Vagina (tissue), 2 donors: ENCODE data around the gene AGO3. TPM values are rescaled to one million over a fixed set of nuclear protein-coding genes. Genes with fewer than 3 reads are reported as not detected.

ENCODE experiments used
- DNase-seq, 2 donors: peaks; one replicate each; pipeline ENCODE4 v3.0.0-alpha.2; 2017; ENCODE audit errors: extremely low spot score in 2 of 2
- H3K27ac ChIP-seq: fragments of 200-600 bp; sonication (generic); one replicate; pipeline ENCODE4 v1.5.1; 2019
- H3K27me3 ChIP-seq: fragments of 200-600 bp; sonication (generic); one replicate; pipeline ENCODE4 v1.5.1; 2019
- H3K36me3 ChIP-seq, 2 donors: fragments of 200-600 bp; sonication (generic); one replicate each; pipeline ENCODE4 v1.5.1; 2017 to 2019
- H3K4me1 ChIP-seq: fragments of 200-600 bp; sonication (generic); one replicate; pipeline ENCODE4 v1.5.1; 2019
- H3K4me3 ChIP-seq, 2 donors: fragments of 200-600 bp; sonication (generic); 1 replicate in 1 of 2; 2 replicates in 1 of 2; pipeline ENCODE4 v1.5.1; 2016 to 2019
- H3K9me3 ChIP-seq: fragments of 200-600 bp; sonication (generic); one replicate; pipeline ENCODE4 v1.5.1; 2019
- POLR2A ChIP-seq, 2 donors: fragments of 450-650 bp; IDR thresholded peaks; one replicate each; pipeline ENCODE4 v1.6.1; 2017; ENCODE audit warnings: antibody characterized with exemption in 2 of 2, mild to moderate bottlenecking in 2 of 2, moderate library complexity in 2 of 2
- POLR2AphosphoS5 ChIP-seq, 2 donors: sonication (generic); formaldehyde crosslinking; IDR thresholded peaks; one replicate each; pipeline ENCODE4 v1.9.0; 2017; ENCODE audit warnings: antibody characterized with exemption in 2 of 2, mild to moderate bottlenecking in 2 of 2, low read depth in 1 of 2; ENCODE audit not compliant: insufficient read depth in 1 of 2
- intact Hi-C: fragments of 100-400 bp; cut with DNase I; formaldehyde crosslinking; loops from one replicate; pipeline ENCODE4 v1.15.1; 2023
- total RNA-seq: library from RNA; depleted of rRNA; stranded (reverse); fragments of >200 nt; gene quantifications from one replicate; pipeline ENCODE4 v1.2.3, GENCODE V29; 2016
- TF ChIP-seq, protein P1 (sequence below), 3 experiments: fragments of 450-650 bp in 2 of 3; fragments of 200-600 bp in 1 of 3; sonication (generic) in 1 of 3; IDR thresholded peaks; one replicate each; pipeline ENCODE4 v1.5.1; 2017 to 2019; ENCODE audit warnings: antibody characterized with exemption in 3 of 3, mild to moderate bottlenecking in 2 of 3, moderate library complexity in 2 of 3

Gene AGO3
- total RNA-seq, 1 donor from 2014 or later, result 17.2 TPM

DNA sequence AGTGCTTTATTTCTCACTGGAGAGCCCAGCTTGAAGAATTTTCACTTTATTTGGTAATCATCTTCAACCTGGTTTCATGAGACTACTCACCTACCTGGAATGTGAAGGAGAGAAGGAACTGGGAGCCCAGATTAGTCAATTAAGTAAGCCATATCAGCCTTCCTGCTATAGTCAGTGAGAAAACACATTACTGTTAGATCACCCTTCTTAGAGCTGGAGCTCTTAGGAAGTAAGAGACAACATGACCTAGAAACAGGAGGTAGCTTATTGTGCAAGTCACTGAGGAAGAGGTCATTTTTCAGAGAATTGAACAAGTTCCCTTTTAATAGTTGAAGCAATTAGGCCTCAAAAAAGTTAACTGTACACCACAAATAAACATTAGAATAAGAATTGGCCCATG, 103.8 kb downstream of the AGO3 start:
- no peak for DNase-seq
- intact Hi-C loops, result no loop called here
- H3K27me3 ChIP-seq, result no peaks in the 10 kb centered on the region
- no peak overlapping the region for H3K4me3 ChIP-seq
- H3K36me3 ChIP-seq, result peaks cover 0 to 47% of the 10 kb centered on the region in 2 donors
- no peaks in the 10 kb centered on the region for H3K9me3 ChIP-seq
- no peak overlapping the region for H3K27ac ChIP-seq
- no peaks in the 10 kb centered on the region for H3K4me1 ChIP-seq
- TF ChIP-seq POLR2A (IDR thresholded peaks at IDR 0.05) (no peak), POLR2AphosphoS5 (IDR thresholded peaks at IDR 0.05; ENCODE audit: insufficient read depth in 1 of 2, low read depth in 1 of 2) (no peak)
- TF ChIP-seq, protein P1, sequence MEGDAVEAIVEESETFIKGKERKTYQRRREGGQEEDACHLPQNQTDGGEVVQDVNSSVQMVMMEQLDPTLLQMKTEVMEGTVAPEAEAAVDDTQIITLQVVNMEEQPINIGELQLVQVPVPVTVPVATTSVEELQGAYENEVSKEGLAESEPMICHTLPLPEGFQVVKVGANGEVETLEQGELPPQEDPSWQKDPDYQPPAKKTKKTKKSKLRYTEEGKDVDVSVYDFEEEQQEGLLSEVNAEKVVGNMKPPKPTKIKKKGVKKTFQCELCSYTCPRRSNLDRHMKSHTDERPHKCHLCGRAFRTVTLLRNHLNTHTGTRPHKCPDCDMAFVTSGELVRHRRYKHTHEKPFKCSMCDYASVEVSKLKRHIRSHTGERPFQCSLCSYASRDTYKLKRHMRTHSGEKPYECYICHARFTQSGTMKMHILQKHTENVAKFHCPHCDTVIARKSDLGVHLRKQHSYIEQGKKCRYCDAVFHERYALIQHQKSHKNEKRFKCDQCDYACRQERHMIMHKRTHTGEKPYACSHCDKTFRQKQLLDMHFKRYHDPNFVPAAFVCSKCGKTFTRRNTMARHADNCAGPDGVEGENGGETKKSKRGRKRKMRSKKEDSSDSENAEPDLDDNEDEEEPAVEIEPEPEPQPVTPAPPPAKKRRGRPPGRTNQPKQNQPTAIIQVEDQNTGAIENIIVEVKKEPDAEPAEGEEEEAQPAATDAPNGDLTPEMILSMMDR (IDR thresholded peaks at IDR 0.05), result no peak

DNA sequence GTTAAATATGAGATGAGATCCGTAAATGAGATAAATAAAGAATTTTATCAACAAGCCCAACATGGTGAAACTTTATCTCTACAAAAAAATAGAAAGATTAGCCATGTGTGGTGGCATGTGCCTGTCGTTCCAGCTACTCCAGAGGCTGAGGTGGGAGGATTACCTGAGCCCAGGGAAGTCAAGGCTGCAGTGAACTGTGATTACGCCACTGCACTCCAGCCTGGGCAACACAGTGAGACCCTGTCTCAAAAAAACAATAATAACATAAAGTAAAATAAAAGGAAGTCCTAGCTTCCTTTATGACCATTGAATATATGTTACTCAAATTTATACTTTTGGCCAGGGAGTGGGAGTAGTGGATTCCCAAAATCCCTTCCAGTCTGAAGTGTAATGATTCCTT, 104.2 kb downstream of the AGO3 start:
- Histone ChIP-seq H3K4me3 (no peak overlapping the region), H3K4me1 (no peaks in the 10 kb centered on the region), H3K27ac (no peak overlapping the region), H3K36me3 (peaks cover 0 to 52% of the 10 kb centered on the region in 2 donors), H3K27me3 (no peaks in the 10 kb centered on the region), H3K9me3 (no peaks in the 10 kb centered on the region)
- intact Hi-C loops, result no loop called here
- TF ChIP-seq POLR2A (IDR thresholded peaks at IDR 0.05) (no peak), POLR2AphosphoS5 (IDR thresholded peaks at IDR 0.05; ENCODE audit: insufficient read depth in 1 of 2, low read depth in 1 of 2) (no peak)
- TF ChIP-seq, protein P1 (IDR thresholded peaks at IDR 0.05), result no peak
- no peak for DNase-seq

DNA sequence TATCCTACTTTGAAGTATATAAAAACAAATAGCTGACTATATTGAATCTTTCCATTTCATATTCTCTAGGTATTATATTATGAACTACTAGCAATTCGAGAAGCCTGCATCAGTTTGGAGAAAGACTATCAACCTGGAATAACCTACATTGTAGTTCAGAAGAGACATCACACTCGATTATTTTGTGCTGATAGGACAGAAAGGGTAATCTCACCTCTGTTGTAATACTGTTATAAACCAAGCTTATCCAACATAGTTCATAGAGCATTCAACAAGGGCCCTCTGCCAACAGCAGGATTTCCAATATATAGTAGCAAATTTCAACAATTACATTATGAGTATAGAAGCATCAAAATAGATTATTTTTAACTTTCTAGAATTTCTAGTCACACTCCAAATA, 109.3 kb downstream of the AGO3 start:
- no peak overlapping the region for H3K27ac ChIP-seq
- H3K9me3 ChIP-seq, result no peaks in the 10 kb centered on the region
- peaks cover 5 to 57% of the 10 kb centered on the region in 2 donors for H3K36me3 ChIP-seq
- no peaks in the 10 kb centered on the region for H3K27me3 ChIP-seq
- no peak overlapping the region for H3K4me3 ChIP-seq
- TF ChIP-seq, protein P1 (IDR thresholded peaks at IDR 0.05), result no peak
- TF ChIP-seq POLR2AphosphoS5 (IDR thresholded peaks at IDR 0.05; ENCODE audit: insufficient read depth in 1 of 2, low read depth in 1 of 2) (no peak), POLR2A (IDR thresholded peaks at IDR 0.05) (no peak)
- H3K4me1 ChIP-seq, result no peaks in the 10 kb centered on the region
- intact Hi-C loops, result no loop called here
- DNase-seq, result no peak

DNA sequence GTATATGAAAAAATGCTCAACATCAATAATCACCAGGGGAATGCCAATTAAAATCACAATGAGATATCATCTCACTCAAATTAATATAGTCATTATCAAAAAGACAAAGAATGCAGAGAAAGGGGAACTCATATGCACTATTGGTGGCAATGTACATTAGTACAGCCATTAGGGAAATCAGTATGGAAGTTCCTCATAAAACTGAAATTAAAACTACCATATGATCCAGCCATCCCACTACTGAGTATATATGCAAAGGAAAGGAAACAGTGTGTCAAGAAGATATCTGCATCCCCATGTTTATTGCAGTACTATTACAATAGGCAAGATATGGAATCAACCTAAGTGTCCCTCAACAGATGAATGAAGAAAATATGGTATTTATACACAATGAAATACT, 120.9 kb downstream of the AGO3 start:
- peaks cover 0 to 27% of the 10 kb centered on the region in 2 donors for H3K36me3 ChIP-seq
- DNase-seq, result no peak
- H3K4me1 ChIP-seq, result no peaks in the 10 kb centered on the region
- no peak overlapping the region for H3K27ac ChIP-seq
- no peaks in the 10 kb centered on the region for H3K9me3 ChIP-seq
- TF ChIP-seq POLR2A (IDR thresholded peaks at IDR 0.05), result no peak
- TF ChIP-seq, protein P1 (IDR thresholded peaks at IDR 0.05), result no peak
- intact Hi-C loops, result no loop called here
- H3K4me3 ChIP-seq, result no peak overlapping the region
- H3K27me3 ChIP-seq, result no peaks in the 10 kb centered on the region

DNA sequence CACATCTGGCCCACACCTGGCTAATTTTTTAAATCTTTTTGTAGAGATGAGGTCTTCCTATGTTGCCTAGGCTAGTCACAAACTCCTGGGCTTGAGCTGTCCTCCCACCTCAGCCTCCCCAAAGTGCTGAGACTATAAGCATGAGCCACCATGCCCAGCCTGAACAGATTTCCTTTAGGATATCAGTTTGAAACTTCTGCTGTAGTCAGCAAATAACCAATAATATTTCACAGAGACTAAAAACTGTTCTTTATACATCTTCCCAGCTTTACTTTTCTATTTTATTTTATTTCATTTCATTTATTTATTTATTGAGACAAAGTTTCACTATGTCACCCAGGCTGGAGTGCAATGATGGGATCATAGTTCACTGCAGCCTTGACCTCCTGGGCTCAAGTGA, 123.1 kb downstream of the AGO3 start:
- no peak for DNase-seq
- Histone ChIP-seq H3K27ac (no peak overlapping the region), H3K4me3 (no peak overlapping the region), H3K36me3 (peaks cover 0 to 11% of the 10 kb centered on the region in 2 donors), H3K27me3 (no peaks in the 10 kb centered on the region), H3K9me3 (no peaks in the 10 kb centered on the region), H3K4me1 (no peaks in the 10 kb centered on the region)
- intact Hi-C loops, result no loop called here
- TF ChIP-seq POLR2A (IDR thresholded peaks at IDR 0.05) (no peak), POLR2AphosphoS5 (IDR thresholded peaks at IDR 0.05; ENCODE audit: insufficient read depth in 1 of 2, low read depth in 1 of 2) (no peak)
- TF ChIP-seq, protein P1 (IDR thresholded peaks at IDR 0.05), result no peak
